Osteocyte (in vitro differentiated cells): ENCODE data around the gene SYT8. TPM values are rescaled to one million over a fixed set of nuclear protein-coding genes. Genes with fewer than 3 reads are reported as not detected.

Experiments used
- DNase-seq: peaks from one replicate; pipeline ENCODE4 v3.0.0; 2021; ENCODE audit warnings: mixed read lengths; ENCODE audit not compliant: unreplicated experiment; ENCODE audit errors: extremely low spot score
- H3K27ac Mint-ChIP-seq: one replicate; pipeline ENCODE4 v1.8.0; 2021; ENCODE audit warnings: mild to moderate bottlenecking, mixed read lengths; ENCODE audit not compliant: unreplicated experiment
- H3K27me3 Mint-ChIP-seq: one replicate; pipeline ENCODE4 v1.8.0; 2021; ENCODE audit warnings: mixed read lengths; ENCODE audit not compliant: unreplicated experiment
- H3K36me3 Mint-ChIP-seq: one replicate; pipeline ENCODE4 v1.8.0; 2021; ENCODE audit warnings: mixed read lengths; ENCODE audit not compliant: unreplicated experiment
- H3K4me1 Mint-ChIP-seq: one replicate; pipeline ENCODE4 v1.8.0; 2021; ENCODE audit warnings: mixed read lengths; ENCODE audit not compliant: unreplicated experiment
- H3K4me3 Mint-ChIP-seq: one replicate; pipeline ENCODE4 v1.8.0; 2021; ENCODE audit warnings: mild to moderate bottlenecking, moderate library complexity, mixed read lengths; ENCODE audit not compliant: unreplicated experiment
- H3K9me3 Mint-ChIP-seq: one replicate; pipeline ENCODE4 v1.8.0; 2021; ENCODE audit warnings: mixed read lengths; ENCODE audit not compliant: unreplicated experiment
- CTCF ChIP-seq: fragments of 200-600 bp; sonication (generic); IDR thresholded peaks from 2 replicates; pipeline ENCODE4 v1.5.0; 2021; ENCODE audit warnings: antibody characterized with exemption, mild to moderate bottlenecking, moderate library complexity
- total RNA-seq: library from RNA; stranded (reverse); gene quantifications from 2 replicates; pipeline ENCODE4 v1.2.1, GENCODE V29; 2021

The SYT8 gene
- total RNA-seq, 1 donor from 2014 or later, result 6.2 TPM

GRCh38 chr11:1823376-1824220 lies 11.2 kb upstream of the SYT8 start:
- DNase-seq, result peak; percentile 80
- Mint-ChIP-seq H3K27me3 (no peaks in the 10 kb centered on the region), H3K4me1 (peaks cover 64% of the 10 kb centered on the region), H3K9me3 (peaks cover 4% of the 10 kb centered on the region), H3K27ac (no peak overlapping the region), H3K36me3 (no peaks in the 10 kb centered on the region), H3K4me3 (no peak overlapping the region)
- no peak for TF ChIP-seq CTCF

GRCh38 chr11:1824221-1825038 lies 10.4 kb upstream of the SYT8 start:
- H3K4me3 Mint-ChIP-seq, result no peak overlapping the region
- H3K4me1 Mint-ChIP-seq, result peaks cover 69% of the 10 kb centered on the region
- TF ChIP-seq CTCF, result no peak
- no peaks in the 10 kb centered on the region for H3K27me3 Mint-ChIP-seq
- H3K36me3 Mint-ChIP-seq, result no peaks in the 10 kb centered on the region
- DNase-seq, result peak; percentile 75
- peaks cover 3% of the 10 kb centered on the region for H3K9me3 Mint-ChIP-seq
- H3K27ac Mint-ChIP-seq, result no peak overlapping the region

GRCh38 chr11:1825039-1825740 lies 9.6 kb upstream of the SYT8 start:
- Mint-ChIP-seq H3K27me3 (no peaks in the 10 kb centered on the region), H3K36me3 (no peaks in the 10 kb centered on the region), H3K4me3 (no peak overlapping the region), H3K27ac (no peak overlapping the region), H3K4me1 (peaks cover 69% of the 10 kb centered on the region), H3K9me3 (no peaks in the 10 kb centered on the region)
- no peak for DNase-seq
- peak; percentile 64 for TF ChIP-seq CTCF

GRCh38 chr11:1825785-1826451 lies 8.9 kb upstream of the SYT8 start:
- TF ChIP-seq CTCF, result no peak
- Mint-ChIP-seq H3K27me3 (no peaks in the 10 kb centered on the region), H3K9me3 (no peaks in the 10 kb centered on the region), H3K36me3 (no peaks in the 10 kb centered on the region), H3K4me1 (peaks cover 69% of the 10 kb centered on the region), H3K4me3 (no peak overlapping the region), H3K27ac (peak overlapping the region; percentile 97)
- DNase-seq, result no peak
